ENCODE measurements around the gene SLCO2A1. TPM values are rescaled to one million over a fixed set of nuclear protein-coding genes. Genes with fewer than 3 reads are reported as not detected.

Gene SLCO2A1
- total and polyA plus RNA-seq, 2 of the 4 experiments (the other 2 are of a cell fraction), result under 0.01 to 1.5 TPM

DNA sequence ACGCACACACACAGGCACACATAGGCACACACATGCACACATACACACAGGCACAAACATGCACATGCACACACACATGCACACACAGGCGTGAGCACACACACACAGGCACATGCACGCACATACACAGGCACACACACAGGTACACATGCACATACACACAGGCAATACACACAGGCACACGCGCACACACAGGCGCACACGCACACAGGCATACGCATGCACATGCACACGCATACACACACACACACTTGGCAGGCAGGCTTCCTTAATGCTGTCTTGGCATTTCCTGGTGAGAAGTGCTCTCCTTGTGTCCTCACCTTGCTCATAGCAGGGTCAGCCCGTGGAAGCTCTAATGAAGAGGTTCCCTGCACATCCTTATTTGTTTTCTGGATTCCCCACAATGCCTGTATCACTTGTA, 8.4 kb upstream of the SLCO2A1 start:
- Histone ChIP-seq H4K20me1 (ENCODE audit: insufficient read depth, low read length) (no peaks in the 10 kb centered on the region), H3K4me1 (ENCODE audit: control insufficient read depth, insufficient read depth, low read length) (peaks cover 2% of the 10 kb centered on the region; the same call in 1 of the 2 replicates), H3K27me3 (ENCODE audit: control insufficient read depth, insufficient read depth, low read length) (no peaks in the 10 kb centered on the region), H2AK9ac (replicated peaks; ENCODE audit: low read depth, low read length, poor library complexity) (no peak overlapping the region), H3K4me3 (ENCODE audit: insufficient read depth, low read depth, low read length) (no peak overlapping the region), H2BK20ac (ENCODE audit: low read depth, low read length) (no peak overlapping the region), H3K14ac (replicated peaks; ENCODE audit: low read depth, low read length) (no peak overlapping the region), H2BK120ac (ENCODE audit: low read depth, low read length) (no peak overlapping the region), H2BK5ac (ENCODE audit: low read depth, low read length, poor library complexity, severe bottlenecking) (no peak overlapping the region), H3K36me3 (ENCODE audit: control insufficient read depth, insufficient read depth, low read length) (no peaks in the 10 kb centered on the region), H3K27ac (ENCODE audit: insufficient read depth, low read length) (no peak overlapping the region), H3K4me2 (ENCODE audit: low read depth, low read length) (no peak overlapping the region), H3K4ac (ENCODE audit: low read depth, low read length) (no peak overlapping the region), H3K79me1 (ENCODE audit: low read depth in 1 of 2, low read length in 2 of 2) (no peaks in the 10 kb centered on the region), H3K18ac (ENCODE audit: low read depth, low read length) (no peak overlapping the region), H2AFZ (replicated peaks; ENCODE audit: low read length, poor library complexity) (no peak overlapping the region), H3K9me3 (ENCODE audit: control insufficient read depth, insufficient read depth, low read length) (peaks cover 1% of the 10 kb centered on the region; the same call in 1 of the 2 replicates), H3K9me1 (ENCODE audit: insufficient read depth, low read length) (peaks cover 3% of the 10 kb centered on the region), H3K23ac (ENCODE audit: low read depth, low read length) (no peak overlapping the region), H4K91ac (ENCODE audit: insufficient read depth, low read depth, low read length) (no peak overlapping the region), H2BK15ac (ENCODE audit: low read depth, low read length) (no peak overlapping the region), H2AK5ac (ENCODE audit: low read depth, low read length) (no peak overlapping the region), H4K8ac (ENCODE audit: low read depth in 2 of 2, low read length in 2 of 2) (no peak overlapping the region), H3K56ac (ENCODE audit: extremely low read depth, insufficient read depth, low read length) (no peak overlapping the region), H3K9ac (ENCODE audit: low read depth, low read length) (no peak overlapping the region), H4K5ac (ENCODE audit: low read depth, low read length) (no peak overlapping the region)
- TF ChIP-seq SMC3 (IDR thresholded peaks at IDR 0.05; ENCODE audit: low read depth, low read length) (no peak), MXI1 (IDR thresholded peaks at IDR 0.05; ENCODE audit: borderline replicate concordance, low read depth, low read length) (no peak), FOS (IDR thresholded peaks at IDR 0.05; ENCODE audit: low read depth, low read length) (no peak), NFE2L2 (IDR thresholded peaks at IDR 0.05; ENCODE audit: low read depth, low read length) (no peak), CHD1 (IDR thresholded peaks at IDR 0.05; ENCODE audit: low read depth, low read length) (no peak), CEBPB (IDR thresholded peaks at IDR 0.05; ENCODE audit: low read depth, low read length) (no peak), RCOR1 (IDR thresholded peaks at IDR 0.05; ENCODE audit: insufficient replicate concordance, low read length) (no peak), MAFK (IDR thresholded peaks at IDR 0.05; ENCODE audit: low read depth, low read length) (no peak)
- TF ChIP-seq, protein P1, sequence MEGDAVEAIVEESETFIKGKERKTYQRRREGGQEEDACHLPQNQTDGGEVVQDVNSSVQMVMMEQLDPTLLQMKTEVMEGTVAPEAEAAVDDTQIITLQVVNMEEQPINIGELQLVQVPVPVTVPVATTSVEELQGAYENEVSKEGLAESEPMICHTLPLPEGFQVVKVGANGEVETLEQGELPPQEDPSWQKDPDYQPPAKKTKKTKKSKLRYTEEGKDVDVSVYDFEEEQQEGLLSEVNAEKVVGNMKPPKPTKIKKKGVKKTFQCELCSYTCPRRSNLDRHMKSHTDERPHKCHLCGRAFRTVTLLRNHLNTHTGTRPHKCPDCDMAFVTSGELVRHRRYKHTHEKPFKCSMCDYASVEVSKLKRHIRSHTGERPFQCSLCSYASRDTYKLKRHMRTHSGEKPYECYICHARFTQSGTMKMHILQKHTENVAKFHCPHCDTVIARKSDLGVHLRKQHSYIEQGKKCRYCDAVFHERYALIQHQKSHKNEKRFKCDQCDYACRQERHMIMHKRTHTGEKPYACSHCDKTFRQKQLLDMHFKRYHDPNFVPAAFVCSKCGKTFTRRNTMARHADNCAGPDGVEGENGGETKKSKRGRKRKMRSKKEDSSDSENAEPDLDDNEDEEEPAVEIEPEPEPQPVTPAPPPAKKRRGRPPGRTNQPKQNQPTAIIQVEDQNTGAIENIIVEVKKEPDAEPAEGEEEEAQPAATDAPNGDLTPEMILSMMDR (conservative IDR thresholded peaks at IDR 0.05; ENCODE audit: low read depth, low read length), result no peak
- TF ChIP-seq, protein P2, sequence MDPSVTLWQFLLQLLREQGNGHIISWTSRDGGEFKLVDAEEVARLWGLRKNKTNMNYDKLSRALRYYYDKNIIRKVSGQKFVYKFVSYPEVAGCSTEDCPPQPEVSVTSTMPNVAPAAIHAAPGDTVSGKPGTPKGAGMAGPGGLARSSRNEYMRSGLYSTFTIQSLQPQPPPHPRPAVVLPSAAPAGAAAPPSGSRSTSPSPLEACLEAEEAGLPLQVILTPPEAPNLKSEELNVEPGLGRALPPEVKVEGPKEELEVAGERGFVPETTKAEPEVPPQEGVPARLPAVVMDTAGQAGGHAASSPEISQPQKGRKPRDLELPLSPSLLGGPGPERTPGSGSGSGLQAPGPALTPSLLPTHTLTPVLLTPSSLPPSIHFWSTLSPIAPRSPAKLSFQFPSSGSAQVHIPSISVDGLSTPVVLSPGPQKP (IDR thresholded peaks at IDR 0.05; ENCODE audit: borderline replicate concordance, low read depth, low read length), result no peak
- TF ChIP-seq, protein P3, sequence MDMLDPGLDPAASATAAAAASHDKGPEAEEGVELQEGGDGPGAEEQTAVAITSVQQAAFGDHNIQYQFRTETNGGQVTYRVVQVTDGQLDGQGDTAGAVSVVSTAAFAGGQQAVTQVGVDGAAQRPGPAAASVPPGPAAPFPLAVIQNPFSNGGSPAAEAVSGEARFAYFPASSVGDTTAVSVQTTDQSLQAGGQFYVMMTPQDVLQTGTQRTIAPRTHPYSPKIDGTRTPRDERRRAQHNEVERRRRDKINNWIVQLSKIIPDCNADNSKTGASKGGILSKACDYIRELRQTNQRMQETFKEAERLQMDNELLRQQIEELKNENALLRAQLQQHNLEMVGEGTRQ (IDR thresholded peaks at IDR 0.05; ENCODE audit: low read depth, low read length), result no peak
- no TSS peak for BruUV-seq (replicated peaks)
- DNase-seq (no peak), ATAC-seq (ENCODE audit: low read depth) (no peak)
- dilution Hi-C loops (cut with HindIII; ENCODE audit: low sequenced_read_pairs, unreplicated experiment), result no loop called here
- 75% methylated on average over 10 of the region's 10 CpGs; no CpG with 5 or more reads in 1 of the 2 experiments for WGBS, 2 experiments (ENCODE audit: extremely low coverage in 2 of 2, insufficient read length in 1 of 2)
- intact Hi-C loops (cut with micrococcal nuclease), result no loop called here
- CTCF ChIA-PET, result no interaction called here
- in situ Hi-C loops (cut with MboI; ENCODE audit: low sequenced_read_pairs), result no loop called here
- POLR2A ChIA-PET (ENCODE audit: unreplicated experiment), result no interaction called here
